ENCODE measurements around the gene SERPING1. TPM values are rescaled to one million over a fixed set of nuclear protein-coding genes. Genes with fewer than 3 reads are reported as not detected.

SERPING1 gene
- total RNA-seq, 1 donor from 2014 or later: 62.5 TPM

DNA sequence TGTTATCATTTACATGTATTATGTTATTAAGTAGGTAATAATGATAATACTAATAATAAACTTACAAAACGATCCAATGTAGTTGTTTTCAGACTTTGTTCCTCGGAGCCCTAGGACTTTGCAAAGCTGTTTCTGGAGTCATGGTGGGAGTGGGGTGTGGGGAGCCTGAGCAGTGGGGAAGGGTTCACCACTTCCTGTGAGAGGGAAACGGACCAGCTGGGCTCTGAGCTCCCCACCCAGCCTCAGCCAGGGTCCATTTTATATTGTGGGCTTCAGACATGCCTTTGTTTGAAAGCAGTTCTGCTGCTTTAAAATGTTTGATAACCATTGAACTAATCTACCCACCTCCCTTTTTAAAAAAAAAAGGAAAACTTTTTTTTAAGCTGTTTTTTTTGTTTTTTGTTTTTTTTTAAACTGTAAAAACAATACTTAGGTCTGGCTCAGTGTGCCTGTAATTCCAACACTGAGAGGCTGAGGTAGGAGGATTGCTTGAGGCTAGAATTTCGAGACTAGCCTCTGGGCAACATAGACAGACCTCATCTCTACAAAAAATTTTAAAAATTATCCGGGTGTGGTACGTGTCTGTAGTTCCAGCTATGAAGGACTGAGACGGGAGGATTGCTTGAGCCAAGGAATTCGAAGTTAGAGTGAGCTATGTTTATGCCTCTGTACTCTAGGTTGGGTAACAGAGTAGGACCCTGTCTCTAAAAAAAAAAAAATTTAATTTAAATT lies 7.0 kb downstream of the SERPING1 start:
- Mint-ChIP-seq H3K27ac (ENCODE audit: unreplicated experiment) (no peak overlapping the region), H3K27me3 (ENCODE audit: low read depth, unreplicated experiment) (no peaks in the 10 kb centered on the region), H3K4me3 (ENCODE audit: unreplicated experiment) (no peak overlapping the region), H3K4me1 (ENCODE audit: low read depth, unreplicated experiment) (peaks cover 5% of the 10 kb centered on the region), H3K36me3 (ENCODE audit: low read depth, unreplicated experiment) (peaks cover 14% of the 10 kb centered on the region), H3K9me3 (ENCODE audit: unreplicated experiment) (no peaks in the 10 kb centered on the region)
- Histone ChIP-seq H3K9me3 (ENCODE audit: insufficient read depth, low read depth, low read length) (no peaks in the 10 kb centered on the region), H3K4me1 (ENCODE audit: insufficient read depth, low read length) (no peaks in the 10 kb centered on the region), H4K20me1 (ENCODE audit: insufficient read depth, low read length) (no peaks in the 10 kb centered on the region), H3K4me3 (ENCODE audit: insufficient read depth, low read depth, low read length) (no peak overlapping the region), H3K36me3 (ENCODE audit: insufficient read depth, low read length) (no peaks in the 10 kb centered on the region), H3K9ac (ENCODE audit: low read length) (no peak overlapping the region), H3K4me2 (ENCODE audit: low read length) (no peak overlapping the region), H3K27ac (ENCODE audit: low read depth, low read length) (no peak overlapping the region), H3K79me2 (ENCODE audit: insufficient read depth, low read length) (no peaks in the 10 kb centered on the region), H2AFZ (ENCODE audit: low read depth, low read length) (no peak overlapping the region), H3K27me3 (ENCODE audit: insufficient read depth, low read length) (peaks cover under 1% of the 10 kb centered on the region)
- DNase-seq (ENCODE audit: low read depth) (no peak), FAIRE-seq (no peak)
- TF ChIP-seq EZH2 (IDR thresholded peaks at IDR 0.05; ENCODE audit: insufficient read depth, low read length): no peak
- TF ChIP-seq, protein P1, sequence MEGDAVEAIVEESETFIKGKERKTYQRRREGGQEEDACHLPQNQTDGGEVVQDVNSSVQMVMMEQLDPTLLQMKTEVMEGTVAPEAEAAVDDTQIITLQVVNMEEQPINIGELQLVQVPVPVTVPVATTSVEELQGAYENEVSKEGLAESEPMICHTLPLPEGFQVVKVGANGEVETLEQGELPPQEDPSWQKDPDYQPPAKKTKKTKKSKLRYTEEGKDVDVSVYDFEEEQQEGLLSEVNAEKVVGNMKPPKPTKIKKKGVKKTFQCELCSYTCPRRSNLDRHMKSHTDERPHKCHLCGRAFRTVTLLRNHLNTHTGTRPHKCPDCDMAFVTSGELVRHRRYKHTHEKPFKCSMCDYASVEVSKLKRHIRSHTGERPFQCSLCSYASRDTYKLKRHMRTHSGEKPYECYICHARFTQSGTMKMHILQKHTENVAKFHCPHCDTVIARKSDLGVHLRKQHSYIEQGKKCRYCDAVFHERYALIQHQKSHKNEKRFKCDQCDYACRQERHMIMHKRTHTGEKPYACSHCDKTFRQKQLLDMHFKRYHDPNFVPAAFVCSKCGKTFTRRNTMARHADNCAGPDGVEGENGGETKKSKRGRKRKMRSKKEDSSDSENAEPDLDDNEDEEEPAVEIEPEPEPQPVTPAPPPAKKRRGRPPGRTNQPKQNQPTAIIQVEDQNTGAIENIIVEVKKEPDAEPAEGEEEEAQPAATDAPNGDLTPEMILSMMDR (IDR thresholded peaks at IDR 0.05; ENCODE audit: insufficient read depth, low read depth, low read length): no peak

DNA sequence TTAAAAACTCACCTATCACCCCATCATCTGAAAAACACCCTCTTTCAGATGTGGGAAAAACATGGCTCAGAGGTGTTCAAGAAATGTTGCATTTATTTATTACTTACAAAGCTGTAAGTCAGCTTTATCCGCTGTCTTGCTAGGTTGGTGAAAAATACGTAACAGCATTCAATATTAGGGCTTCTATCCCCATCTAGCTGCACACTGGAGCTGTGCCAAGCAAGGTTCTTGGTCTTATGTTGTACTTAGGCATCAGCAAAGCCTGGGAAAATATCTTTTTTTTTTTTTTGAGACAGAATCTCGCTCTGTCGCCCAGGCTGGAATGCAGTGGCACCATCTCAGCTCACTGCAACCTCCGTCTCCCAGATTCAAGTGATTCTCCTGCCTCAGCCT lies 7.5 kb downstream of the SERPING1 start:
- no peaks in the 10 kb centered on the region for H3K79me2 ChIP-seq (ENCODE audit: insufficient read depth, low read length)

More for the DNA sequence above, 7.5 kb downstream of the SERPING1 start:
- H3K27me3 ChIP-seq (ENCODE audit: insufficient read depth, low read length): no peaks in the 10 kb centered on the region
- peaks cover 2% of the 10 kb centered on the region for H3K4me1 Mint-ChIP-seq (ENCODE audit: low read depth, unreplicated experiment)
- no peaks in the 10 kb centered on the region for H3K36me3 ChIP-seq (ENCODE audit: insufficient read depth, low read length)
- no peak overlapping the region for H3K4me3 ChIP-seq (ENCODE audit: insufficient read depth, low read depth, low read length)
- H3K36me3 Mint-ChIP-seq (ENCODE audit: low read depth, unreplicated experiment): peaks cover 16% of the 10 kb centered on the region
- no peaks in the 10 kb centered on the region for H3K4me1 ChIP-seq (ENCODE audit: insufficient read depth, low read length)
- no peaks in the 10 kb centered on the region for H3K27me3 Mint-ChIP-seq (ENCODE audit: low read depth, unreplicated experiment)
- DNase-seq (ENCODE audit: low read depth): no peak
- H3K27ac ChIP-seq (ENCODE audit: low read depth, low read length): no peak overlapping the region
- no peak overlapping the region for H3K4me2 ChIP-seq (ENCODE audit: low read length)
- H3K4me3 Mint-ChIP-seq (ENCODE audit: unreplicated experiment): no peak overlapping the region
- H3K9me3 Mint-ChIP-seq (ENCODE audit: unreplicated experiment): no peaks in the 10 kb centered on the region
- H4K20me1 ChIP-seq (ENCODE audit: insufficient read depth, low read length): no peaks in the 10 kb centered on the region
- H2AFZ ChIP-seq (ENCODE audit: low read depth, low read length): no peak overlapping the region
- FAIRE-seq: no peak
- H3K9ac ChIP-seq (ENCODE audit: low read length): no peak overlapping the region
- no peaks in the 10 kb centered on the region for H3K9me3 ChIP-seq (ENCODE audit: insufficient read depth, low read depth, low read length)
- TF ChIP-seq EZH2 (IDR thresholded peaks at IDR 0.05; ENCODE audit: insufficient read depth, low read length): no peak
- TF ChIP-seq, protein P1 (IDR thresholded peaks at IDR 0.05; ENCODE audit: insufficient read depth, low read depth, low read length): no peak
- H3K27ac Mint-ChIP-seq (ENCODE audit: unreplicated experiment): no peak overlapping the region
